GM12878 (cell line): ENCODE data around the gene FURIN. TPM values are rescaled to one million over a fixed set of nuclear protein-coding genes. Genes with fewer than 3 reads are reported as not detected.

Source experiments
- ATAC-seq: fragments of 200-7000 bp; cut with Tn5 transposase; 3 replicates; pipeline ENCODE4 v1.9.1; 2020; ENCODE audit warnings: mild to moderate bottlenecking, moderate library complexity
- BruUV-seq: library from RNA; stranded (reverse); fragments of 400-500 nt; replicated peaks from 2 replicates; lab custom pipeline; 2021; lab: Mats Ljungman, UMichigan
- CTCF ChIA-PET: fragments of 300-600 bp; sonication (Branson Sonifier 250); formaldehyde crosslinking; extraction: SDS; loops from one replicate; lab custom pipeline; 2021; ENCODE audit warnings: inconsistent platforms; lab: Yijun Ruan, JAX
- POLR2A ChIA-PET: fragments of 350-600 bp; formaldehyde crosslinking; extraction: SDS; loops from one replicate; lab custom pipeline; 2021; ENCODE audit warnings: inconsistent platforms; lab: Charles Lee
- RAD21 ChIA-PET: fragments of 300-600 bp; sonication (Branson Sonifier 250); formaldehyde crosslinking; loops from one replicate; lab custom pipeline; 2023; ENCODE audit warnings: antibody characterized with exemption; ENCODE audit not compliant: unreplicated experiment; lab: Charles Lee
- SMC1A ChIA-PET: fragments of 300-600 bp; sonication (Branson Sonifier 250); formaldehyde crosslinking; loops from one replicate; lab custom pipeline; 2023; ENCODE audit not compliant: unreplicated experiment, uncharacterized antibody; lab: Charles Lee
- DNase-seq: peaks from one replicate; pipeline ENCODE4 v3.0.0-alpha.2; 2011; ENCODE audit warnings: low read depth, low spot score
- FAIRE-seq: peaks from 3 replicates; lab custom pipeline; 2011; peaks lifted over from hg19 to GRCh38; lab: Jason Lieb, UNC
- H2AFZ ChIP-seq: 2 replicates; pipeline ENCODE4 v1.6.0; 2011; ENCODE audit warnings: low read depth, low read length, control low read depth; ENCODE audit not compliant: control insufficient read depth
- H3K27ac ChIP-seq: 2 replicates; pipeline ENCODE4 v1.5.1; 2011; ENCODE audit warnings: control low read depth; ENCODE audit not compliant: control insufficient read depth, insufficient read depth
- H3K27me3 ChIP-seq, 2 experiments: replicated peaks in 1 of 2; 2 replicates each; pipeline versions ENCODE4 v1.6.0 to v1.6.1; 2011; ENCODE audit warnings: low read length in 1 of 2; ENCODE audit not compliant: control insufficient read depth in 2 of 2, insufficient read depth in 2 of 2
- H3K36me3 ChIP-seq, 2 experiments: 2 replicates each; pipeline ENCODE4 v1.5.1; 2011; ENCODE audit warnings: low read length in 1 of 2; ENCODE audit not compliant: control insufficient read depth in 2 of 2, insufficient read depth in 2 of 2
- H3K4me1 ChIP-seq: 2 replicates; pipeline ENCODE4 v1.6.1; 2011; ENCODE audit warnings: mild to moderate bottlenecking, low read length, moderate library complexity, mixed read lengths; ENCODE audit not compliant: control insufficient read depth, insufficient read depth
- H3K4me2 ChIP-seq: 2 replicates; pipeline ENCODE4 v1.6.0; 2011; ENCODE audit warnings: control low read depth; ENCODE audit not compliant: control insufficient read depth, insufficient read depth
- H3K4me3 ChIP-seq: fragments of 200-600 bp; sonication (generic); 2 replicates; pipeline ENCODE4 v1.5.1; 2016
- H3K79me2 ChIP-seq: 2 replicates; pipeline ENCODE4 v1.6.0; 2011; ENCODE audit warnings: low read length; ENCODE audit not compliant: control insufficient read depth, insufficient read depth
- H3K9ac ChIP-seq: 2 replicates; pipeline ENCODE4 v1.8.0; 2011; ENCODE audit warnings: low read length, control low read depth, mixed read lengths; ENCODE audit not compliant: control insufficient read depth, insufficient read depth
- H3K9me3 ChIP-seq: replicated peaks from 3 replicates; pipeline ENCODE4 v1.5.1; 2011; ENCODE audit warnings: mild to moderate bottlenecking, low read length; ENCODE audit not compliant: control insufficient read depth, insufficient read depth
- H4K20me1 ChIP-seq: 2 replicates; pipeline ENCODE4 v1.6.0; 2011; ENCODE audit not compliant: control insufficient read depth, insufficient read depth
- EED ChIP-seq: sonication (generic); IDR thresholded peaks from 2 replicates; pipeline ENCODE4 v1.6.1; 2016; ENCODE audit warnings: antibody characterized with exemption, low read depth
- PKNOX1 ChIP-seq: fragments of 450-650 bp; IDR thresholded peaks from 2 replicates; pipeline ENCODE4 v1.6.1; 2016; ENCODE audit warnings: mild to moderate bottlenecking
- POLR2A ChIP-seq: IDR thresholded peaks from 2 replicates; pipeline ENCODE4 v1.6.1; 2011; ENCODE audit warnings: low read depth, mild to moderate bottlenecking, low read length
- WGBS: methylation state at CpG from one replicate; pipeline ENCODE4 v1.1.6; 2016; ENCODE audit warnings: low lambda C conversion rate; ENCODE audit not compliant: insufficient replicate concordance, insufficient coverage; ENCODE audit errors: missing lambda C conversion rate; 5-methylcytosine and 5-hydroxymethylcytosine counted together
- in situ Hi-C: fragments of 300-500 bp; cut with MboI; formaldehyde crosslinking; loops from 9 replicates; pipeline ENCODE4 v1.14.3; 2018; ENCODE audit warnings: mixed read lengths
- intact Hi-C: fragments of 100-400 bp; cut with micrococcal nuclease; formaldehyde crosslinking; loops from one replicate; pipeline ENCODE4 v1.14.2; 2022; ENCODE audit not compliant: unreplicated experiment
- polyA plus RNA-seq, 11 experiments: library from polyadenylated mRNA; depleted of rRNA in 4 of 11; unstranded in 6 of 11; stranded (reverse) in 5 of 11; fragments of >200 nt; fragmentation: Nextera tagmentation in 4 of 11; fragmentation: Illumina TruSeq in 1 of 11; extraction: Ambion mirVana in 4 of 11; extraction: Trizol in 1 of 11; gene quantifications; 1 replicate in 1 of 11; 2 replicates in 10 of 11; pipeline versions ENCODE4 v1.2.1 to v1.2.3, GENCODE V29; 2011 to 2016; ENCODE audit warnings: inconsistent platforms in 2 of 11, missing spikeins in 2 of 11, low read depth in 1 of 11
- total RNA-seq, 4 experiments: library from RNA; depleted of rRNA in 3 of 4; stranded (reverse); fragments of >200 nt in 3 of 4; fragmentation: Illumina TruSeq in 1 of 4; extraction: Trizol in 1 of 4; gene quantifications; 2 replicates each; pipeline versions ENCODE4 v1.2.1 to v1.2.3, GENCODE V29; 2013 to 2021

FURIN gene
- total and polyA plus RNA-seq, 10 of the 15 experiments (the other 5 are each of a cell fraction or from before 2014, with no cell fraction given) = 0.47 to 39.9 (median 8.0) TPM

- WGBS = 34% methylated on average over 35 of the region's 58 CpGs
- in situ Hi-C loops = no loop called here
- ATAC-seq = peak; percentile 24
Measured at GRCh38 chr15:90883976-90884718, 15.8 kb downstream of the FURIN start, which contains the start of gene FES. Gene FES (plus strand): TSS chr15:90884504. CDS start chr15:90885046, 542 bp downstream.

More at GRCh38 chr15:90883976-90884718, 15.8 kb downstream of the FURIN start, which contains the start of gene FES:
- FAIRE-seq (no peak), DNase-seq (no peak)
- TF ChIP-seq POLR2A (peak; percentile 69), PKNOX1 (no peak), EED (peak; percentile 19; the same call in 1 of the 2 replicates)
- Histone ChIP-seq H2AFZ (peak within 1 kb of the TSS; percentile 47), H3K27me3 (no peaks in the 10 kb centered on the region), H4K20me1 (no peaks in the 10 kb centered on the region), H3K9me3 (no peaks in the 10 kb centered on the region), H3K4me2 (peak within 1 kb of the TSS; percentile 49), H3K27ac (peak within 1 kb of the TSS; percentile 57), H3K4me1 (peaks cover 19% of the 10 kb centered on the region), H3K36me3 (peaks cover 0 to 18% of the 10 kb centered on the region in 2 experiments; a peak in 2 of 4 replicates), H3K4me3 (peak within 1 kb of the TSS; percentile 37; the same call in 1 of the 2 replicates), H3K79me2 (no peaks in the 10 kb centered on the region; the same call in 1 of the 2 replicates), H3K9ac (peak within 1 kb of the TSS; percentile 73)
- no TSS peak for BruUV-seq
- intact Hi-C loops = loop anchor here (10.0 kb wide), 1 partner anchor 389 kb away; no protein-coding TSS in a partner anchor
- RAD21 ChIA-PET = interaction anchor here (1.0 to 4.0 kb wide), 7 partner anchors 14 to 236 kb away, joined by 3 to 57 read pairs (median 4); partner anchors contain the start of genes HDDC3 and UNC45A
- POLR2A ChIA-PET = interaction anchor here (0.6 to 1.2 kb wide), 2 partner anchors 16 to 230 kb away, joined by 3 to 5 read pairs; no protein-coding TSS in a partner anchor
- SMC1A ChIA-PET = interaction anchor here (0.9 to 4.6 kb wide), 11 partner anchors 10 to 578 kb away, joined by 3 to 49 read pairs (median 8); partner anchors contain the start of genes HDDC3 and UNC45A
- CTCF ChIA-PET = interaction anchor here (1.0 to 4.7 kb wide), 12 partner anchors 9 to 286 kb away, joined by 3 to 104 read pairs (median 16); partner anchors contain the start of genes BLM, HDDC3 and UNC45A
